ENCODE data around the gene CFLAR.

DNA sequence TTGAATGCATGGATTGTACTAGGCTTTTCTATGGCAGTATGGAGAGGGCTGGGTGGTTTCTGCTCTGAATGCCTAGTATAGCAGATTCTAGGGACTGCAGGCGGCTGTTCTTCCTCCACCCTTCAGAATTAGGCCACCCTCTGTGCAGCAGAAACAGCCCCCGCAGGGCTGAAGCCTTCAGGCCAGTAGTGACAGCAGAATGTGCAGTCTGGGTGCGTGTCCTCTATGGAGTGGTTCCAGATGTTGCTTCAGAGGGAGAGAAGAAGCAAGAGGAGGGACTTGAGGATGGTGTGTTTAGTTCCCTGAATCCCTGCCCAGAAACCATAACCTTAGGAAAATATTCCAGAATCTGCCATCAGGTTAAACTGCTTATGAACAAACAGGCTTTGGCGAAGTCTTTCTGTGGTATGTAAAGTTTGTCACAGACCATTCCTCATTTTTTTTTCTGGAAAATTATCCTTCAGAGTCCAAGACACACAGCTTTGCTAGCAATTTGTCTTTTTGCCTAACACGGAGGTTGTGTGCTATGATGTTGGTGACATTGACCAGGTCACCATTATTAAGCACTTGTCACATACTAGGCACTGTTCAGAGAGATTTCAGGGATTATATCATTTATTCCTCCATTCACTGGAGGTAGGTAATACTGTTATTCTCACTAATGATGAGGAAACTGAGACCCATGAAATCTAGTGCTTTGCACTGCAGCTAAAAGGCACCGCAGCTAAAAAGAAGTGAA, 88.1 kb downstream of the CFLAR start:
- TF ChIP-seq, protein P1, sequence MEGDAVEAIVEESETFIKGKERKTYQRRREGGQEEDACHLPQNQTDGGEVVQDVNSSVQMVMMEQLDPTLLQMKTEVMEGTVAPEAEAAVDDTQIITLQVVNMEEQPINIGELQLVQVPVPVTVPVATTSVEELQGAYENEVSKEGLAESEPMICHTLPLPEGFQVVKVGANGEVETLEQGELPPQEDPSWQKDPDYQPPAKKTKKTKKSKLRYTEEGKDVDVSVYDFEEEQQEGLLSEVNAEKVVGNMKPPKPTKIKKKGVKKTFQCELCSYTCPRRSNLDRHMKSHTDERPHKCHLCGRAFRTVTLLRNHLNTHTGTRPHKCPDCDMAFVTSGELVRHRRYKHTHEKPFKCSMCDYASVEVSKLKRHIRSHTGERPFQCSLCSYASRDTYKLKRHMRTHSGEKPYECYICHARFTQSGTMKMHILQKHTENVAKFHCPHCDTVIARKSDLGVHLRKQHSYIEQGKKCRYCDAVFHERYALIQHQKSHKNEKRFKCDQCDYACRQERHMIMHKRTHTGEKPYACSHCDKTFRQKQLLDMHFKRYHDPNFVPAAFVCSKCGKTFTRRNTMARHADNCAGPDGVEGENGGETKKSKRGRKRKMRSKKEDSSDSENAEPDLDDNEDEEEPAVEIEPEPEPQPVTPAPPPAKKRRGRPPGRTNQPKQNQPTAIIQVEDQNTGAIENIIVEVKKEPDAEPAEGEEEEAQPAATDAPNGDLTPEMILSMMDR (IDR thresholded peaks at IDR 0.05; ENCODE audit: insufficient read depth, low read depth, low read length): no peak
- no peak for TF ChIP-seq EZH2 (IDR thresholded peaks at IDR 0.05; ENCODE audit: insufficient read depth, low read length)

All from astrocyte (in vitro differentiated cells and primary cell).